Loucy (cell line): Measurements from ENCODE around the gene GTPBP6.

Experiments used
- H2AFZ ChIP-seq: fragments of 200-600 bp; sonication (generic); 2 replicates; pipeline ENCODE4 v1.6.0; 2016; ENCODE audit warnings: antibody characterized with exemption, mild to moderate bottlenecking, low read length, moderate library complexity
- H3F3A ChIP-seq: fragments of 200-600 bp; 2 replicates; pipeline ENCODE4 v1.6.0; 2016; ENCODE audit warnings: antibody characterized with exemption, low read depth, mild to moderate bottlenecking
- H3K27me3 ChIP-seq: fragments of 200-600 bp; sonication (generic); 2 replicates; pipeline ENCODE4 v1.6.1; 2014; ENCODE audit warnings: low read length, mild to moderate bottlenecking; ENCODE audit not compliant: insufficient read depth, poor library complexity, severe bottlenecking
- H3K36me3 ChIP-seq: fragments of 200-600 bp; sonication (generic); 2 replicates; pipeline ENCODE4 v1.6.1; 2016; ENCODE audit warnings: low read length; ENCODE audit not compliant: insufficient read depth
- H3K4me1 ChIP-seq: fragments of 200-600 bp; sonication (generic); 2 replicates; pipeline ENCODE4 v1.5.1; 2014; ENCODE audit warnings: low read length, mild to moderate bottlenecking; ENCODE audit not compliant: insufficient read depth, poor library complexity, severe bottlenecking
- H3K4me2 ChIP-seq: fragments of 200-600 bp; sonication (generic); 2 replicates; pipeline ENCODE4 v1.6.0; 2014; ENCODE audit warnings: antibody characterized with exemption, low read length, low read depth, mild to moderate bottlenecking; ENCODE audit not compliant: poor library complexity, severe bottlenecking
- H3K4me3 ChIP-seq: fragments of 200-600 bp; sonication (generic); 2 replicates; pipeline ENCODE4 v1.5.1; 2014; ENCODE audit warnings: low read length, mild to moderate bottlenecking, mixed read lengths; ENCODE audit not compliant: poor library complexity, severe bottlenecking
- H3K79me2 ChIP-seq: fragments of 200-600 bp; sonication (generic); 2 replicates; pipeline ENCODE4 v1.6.1; 2014; ENCODE audit warnings: low read length; ENCODE audit not compliant: insufficient read depth
- H3K9ac ChIP-seq: fragments of 200-600 bp; sonication (generic); 2 replicates; pipeline ENCODE4 v1.6.0; 2014; ENCODE audit warnings: mild to moderate bottlenecking, low read depth, low read length, moderate library complexity; ENCODE audit not compliant: poor library complexity, severe bottlenecking
- H3K9me2 ChIP-seq: fragments of 200-600 bp; sonication (generic); replicated peaks from 2 replicates; pipeline ENCODE4 v1.6.1; 2016; ENCODE audit warnings: low read depth, low read length, mixed read lengths
- H3K9me3 ChIP-seq: fragments of 200-600 bp; sonication (generic); 2 replicates; pipeline ENCODE4 v1.6.1; 2014; ENCODE audit warnings: mild to moderate bottlenecking, antibody characterized with exemption, low read length, low read depth; ENCODE audit not compliant: insufficient read depth
- H4K20me1 ChIP-seq: fragments of 200-600 bp; sonication (generic); 2 replicates; pipeline ENCODE4 v1.6.0; 2014; ENCODE audit warnings: antibody characterized with exemption, low read length, mild to moderate bottlenecking; ENCODE audit not compliant: insufficient read depth, poor library complexity, severe bottlenecking
- CTCF ChIP-seq: fragments of 200-600 bp; sonication (generic); conservative IDR thresholded peaks from 2 replicates; pipeline ENCODE4 v1.5.1; 2014; ENCODE audit warnings: mild to moderate bottlenecking, antibody characterized with exemption, low read length
- EZH2phosphoT487 ChIP-seq: fragments of 200-600 bp; IDR thresholded peaks from 2 replicates; pipeline ENCODE4 v1.6.1; 2018; ENCODE audit warnings: antibody characterized with exemption, mild to moderate bottlenecking, moderate library complexity, borderline replicate concordance

GTPBP6 gene

GRCh38 chrX:361231-362145 lies 42.9 kb upstream of the GTPBP6 start:
- Histone ChIP-seq H3K4me1 (peaks cover 14% of the 10 kb centered on the region), H2AFZ (no peak overlapping the region), H3K9me2 (no peaks in the 10 kb centered on the region), H4K20me1 (no peaks in the 10 kb centered on the region), H3K4me2 (no peak overlapping the region), H3F3A (no peaks in the 10 kb centered on the region), H3K9ac (no peak overlapping the region), H3K9me3 (no peaks in the 10 kb centered on the region), H3K36me3 (no peaks in the 10 kb centered on the region), H3K4me3 (no peak overlapping the region), H3K79me2 (no peaks in the 10 kb centered on the region), H3K27me3 (no peaks in the 10 kb centered on the region)
- no peak for TF ChIP-seq CTCF

- no peaks in the 10 kb centered on the region for H3K27me3 ChIP-seq
- no peak for TF ChIP-seq CTCF
- no peak for TF ChIP-seq EZH2phosphoT487
- H3K9me2 ChIP-seq = no peaks in the 10 kb centered on the region
- H2AFZ ChIP-seq = no peak overlapping the region
- H3K4me2 ChIP-seq = no peak overlapping the region
- no peaks in the 10 kb centered on the region for H3K79me2 ChIP-seq
- H3K36me3 ChIP-seq = no peaks in the 10 kb centered on the region
- H3K9me3 ChIP-seq = no peaks in the 10 kb centered on the region
- H4K20me1 ChIP-seq = no peaks in the 10 kb centered on the region
- peaks cover 14% of the 10 kb centered on the region for H3K4me1 ChIP-seq
- H3K9ac ChIP-seq = no peak overlapping the region
- H3F3A ChIP-seq = no peaks in the 10 kb centered on the region
- H3K4me3 ChIP-seq = no peak overlapping the region
Measured at GRCh38 chrX:360496-361150, 42.0 kb upstream of the GTPBP6 start.

- H3K79me2 ChIP-seq = no peaks in the 10 kb centered on the region
- H3K9me3 ChIP-seq = no peaks in the 10 kb centered on the region
- H3K4me2 ChIP-seq = no peak overlapping the region
- TF ChIP-seq CTCF (no peak), EZH2phosphoT487 (no peak)
- no peaks in the 10 kb centered on the region for H3K36me3 ChIP-seq
- H3F3A ChIP-seq = no peaks in the 10 kb centered on the region
- H4K20me1 ChIP-seq = no peaks in the 10 kb centered on the region
- H3K9ac ChIP-seq = no peak overlapping the region
- H2AFZ ChIP-seq = no peak overlapping the region
- peaks cover 14% of the 10 kb centered on the region for H3K4me1 ChIP-seq
- H3K27me3 ChIP-seq = no peaks in the 10 kb centered on the region
- H3K9me2 ChIP-seq = no peaks in the 10 kb centered on the region
- no peak overlapping the region for H3K4me3 ChIP-seq
Measured at GRCh38 chrX:358651-359143, 40.1 kb upstream of the GTPBP6 start.
